GM21786 (cell line): ENCODE measurements around the gene ENGASE.
A peak's percentile ranks its signal among the peaks of the same experiment; 100 is the strongest.
"Not testable (repeated sequence)": the region's sequence is repeated elsewhere in the genome, so short reads cannot be mapped to it uniquely, and the experiment has no call there.

Source experiments
- ATAC-seq: cut with Tn5 transposase; IDR thresholded peaks from one replicate; pipeline ENCODE4 v1.9.1; 2021; ENCODE audit not compliant: unreplicated experiment

ENGASE gene

GRCh38 chr17:79074649-79075445 is at the start of gene ENGASE:
ENGASE (plus strand) TSS chr17:79074824; CDS start chr17:79074945, 121 bp downstream.
- ATAC-seq = peak; percentile 88

GRCh38 chr17:79024901-79025737 is 49.5 kb upstream of the ENGASE start:
- no peak for ATAC-seq

GRCh38 chr17:79026376-79027273 is 48.0 kb upstream of the ENGASE start:
- no peak for ATAC-seq

GRCh38 chr17:79027274-79027924 is 47.2 kb upstream of the ENGASE start:
- ATAC-seq = no peak

GRCh38 chr17:79027925-79028491 is 46.6 kb upstream of the ENGASE start:
- ATAC-seq = no peak

GRCh38 chr17:79028496-79029326 is 45.9 kb upstream of the ENGASE start:
- ATAC-seq = no peak

- no peak for ATAC-seq
These were observed 45.2 kb upstream of the ENGASE start for GRCh38 chr17:79029327-79030009.

GRCh38 chr17:79030636-79031035 is 44.0 kb upstream of the ENGASE start:
- ATAC-seq = not testable (repeated sequence)

GRCh38 chr17:79031996-79032875 is 42.4 kb upstream of the ENGASE start:
- no peak for ATAC-seq

- ATAC-seq = no peak
These were observed 41.5 kb upstream of the ENGASE start for GRCh38 chr17:79033046-79033616.

GRCh38 chr17:79033741-79034501 is 40.7 kb upstream of the ENGASE start:
- ATAC-seq = no peak

- no peak for ATAC-seq
These were observed 39.6 kb upstream of the ENGASE start for GRCh38 chr17:79034931-79035485.

- no peak for ATAC-seq
These were observed 38.9 kb upstream of the ENGASE start for GRCh38 chr17:79035686-79036085.

GRCh38 chr17:79036181-79036580 is 38.4 kb upstream of the ENGASE start:
- no peak for ATAC-seq

GRCh38 chr17:79036596-79036995 is 38.0 kb upstream of the ENGASE start:
- ATAC-seq = no peak

GRCh38 chr17:79038545-79039135 is 36.0 kb upstream of the ENGASE start:
- ATAC-seq = no peak
